NCI-H510A treated with DMSO at 0.1 percent for 48 hours (cell line): ENCODE results near the gene MED13.

Source experiments
- DNase-seq: peaks from one replicate; lab custom pipeline; 2025; lab: John Stamatoyannopoulos, UW

Gene MED13, protein sequence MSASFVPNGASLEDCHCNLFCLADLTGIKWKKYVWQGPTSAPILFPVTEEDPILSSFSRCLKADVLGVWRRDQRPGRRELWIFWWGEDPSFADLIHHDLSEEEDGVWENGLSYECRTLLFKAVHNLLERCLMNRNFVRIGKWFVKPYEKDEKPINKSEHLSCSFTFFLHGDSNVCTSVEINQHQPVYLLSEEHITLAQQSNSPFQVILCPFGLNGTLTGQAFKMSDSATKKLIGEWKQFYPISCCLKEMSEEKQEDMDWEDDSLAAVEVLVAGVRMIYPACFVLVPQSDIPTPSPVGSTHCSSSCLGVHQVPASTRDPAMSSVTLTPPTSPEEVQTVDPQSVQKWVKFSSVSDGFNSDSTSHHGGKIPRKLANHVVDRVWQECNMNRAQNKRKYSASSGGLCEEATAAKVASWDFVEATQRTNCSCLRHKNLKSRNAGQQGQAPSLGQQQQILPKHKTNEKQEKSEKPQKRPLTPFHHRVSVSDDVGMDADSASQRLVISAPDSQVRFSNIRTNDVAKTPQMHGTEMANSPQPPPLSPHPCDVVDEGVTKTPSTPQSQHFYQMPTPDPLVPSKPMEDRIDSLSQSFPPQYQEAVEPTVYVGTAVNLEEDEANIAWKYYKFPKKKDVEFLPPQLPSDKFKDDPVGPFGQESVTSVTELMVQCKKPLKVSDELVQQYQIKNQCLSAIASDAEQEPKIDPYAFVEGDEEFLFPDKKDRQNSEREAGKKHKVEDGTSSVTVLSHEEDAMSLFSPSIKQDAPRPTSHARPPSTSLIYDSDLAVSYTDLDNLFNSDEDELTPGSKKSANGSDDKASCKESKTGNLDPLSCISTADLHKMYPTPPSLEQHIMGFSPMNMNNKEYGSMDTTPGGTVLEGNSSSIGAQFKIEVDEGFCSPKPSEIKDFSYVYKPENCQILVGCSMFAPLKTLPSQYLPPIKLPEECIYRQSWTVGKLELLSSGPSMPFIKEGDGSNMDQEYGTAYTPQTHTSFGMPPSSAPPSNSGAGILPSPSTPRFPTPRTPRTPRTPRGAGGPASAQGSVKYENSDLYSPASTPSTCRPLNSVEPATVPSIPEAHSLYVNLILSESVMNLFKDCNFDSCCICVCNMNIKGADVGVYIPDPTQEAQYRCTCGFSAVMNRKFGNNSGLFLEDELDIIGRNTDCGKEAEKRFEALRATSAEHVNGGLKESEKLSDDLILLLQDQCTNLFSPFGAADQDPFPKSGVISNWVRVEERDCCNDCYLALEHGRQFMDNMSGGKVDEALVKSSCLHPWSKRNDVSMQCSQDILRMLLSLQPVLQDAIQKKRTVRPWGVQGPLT (N-terminal part only)

GRCh38 chr17:62064791-62065563 is at the start of gene MED13:
TSS of gene MED13 (minus strand) at chr17:62065278. CDS start at chr17:62065205, 73 bp downstream.
- DNase-seq, result peak; percentile 35

- no peak for DNase-seq
These were observed 47.2 kb upstream of the MED13 start for GRCh38 chr17:62112229-62112628.

DNA sequence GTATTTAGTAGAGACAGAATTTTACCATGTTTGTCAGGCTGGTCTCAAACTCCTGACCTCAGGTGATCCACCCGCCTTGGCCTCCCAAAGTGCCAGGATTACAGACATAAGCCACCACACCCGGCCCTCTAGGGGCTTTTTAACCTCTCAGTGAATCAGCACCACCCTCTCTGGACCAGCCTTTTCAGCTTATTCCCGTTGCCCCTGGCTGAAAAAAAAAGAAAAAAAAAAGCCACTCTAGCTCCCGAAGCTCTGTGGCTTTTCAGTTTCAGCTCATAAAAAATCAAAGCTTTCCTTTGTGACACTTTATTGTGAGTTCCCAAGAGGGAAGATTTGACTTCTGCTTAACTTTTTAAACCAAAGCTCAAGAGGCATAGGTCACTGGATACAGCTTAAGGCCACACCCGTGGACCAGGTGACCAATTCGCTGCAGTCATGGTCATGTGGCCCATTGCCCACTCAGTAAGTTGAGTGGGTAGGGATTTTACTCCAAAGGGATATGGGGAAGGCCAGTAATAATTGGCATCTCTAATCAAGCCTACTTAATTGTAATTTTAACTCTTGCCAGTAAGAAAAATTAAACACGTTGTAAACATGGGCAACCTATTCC is 46.6 kb upstream of the MED13 start:
- no peak for DNase-seq

DNA sequence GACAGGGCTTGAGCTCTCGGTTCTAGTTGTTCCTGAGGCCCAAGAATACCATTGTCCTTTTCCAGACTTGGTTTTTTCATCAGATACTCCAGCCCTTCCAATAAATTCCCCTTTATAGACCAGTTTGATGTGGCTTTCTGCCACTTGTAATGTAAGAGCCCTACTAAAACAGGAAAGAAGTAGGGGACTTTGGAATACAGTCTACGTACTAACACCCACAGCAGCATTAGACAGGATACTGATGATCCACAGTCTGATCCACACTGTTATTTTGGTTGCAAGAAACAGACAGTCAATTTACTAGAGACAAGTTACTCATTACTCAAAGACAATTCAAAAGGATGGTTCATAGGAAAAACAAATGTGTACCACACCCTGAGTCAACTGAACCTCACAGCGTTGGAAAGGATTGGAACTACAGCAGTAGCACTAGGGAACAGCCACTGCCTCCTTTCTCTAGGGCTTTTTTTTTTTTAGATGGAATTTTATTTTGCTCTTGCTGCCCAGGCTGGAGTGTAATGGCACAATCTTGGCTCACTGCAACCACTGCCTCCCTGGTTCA is 45.9 kb upstream of the MED13 start:
- no peak for DNase-seq

- no peak for DNase-seq
These were observed 44.8 kb upstream of the MED13 start for GRCh38 chr17:62109924-62110323.

- peak; percentile 74 for DNase-seq
These were observed 44.4 kb upstream of the MED13 start for GRCh38 chr17:62109378-62109902.

DNA sequence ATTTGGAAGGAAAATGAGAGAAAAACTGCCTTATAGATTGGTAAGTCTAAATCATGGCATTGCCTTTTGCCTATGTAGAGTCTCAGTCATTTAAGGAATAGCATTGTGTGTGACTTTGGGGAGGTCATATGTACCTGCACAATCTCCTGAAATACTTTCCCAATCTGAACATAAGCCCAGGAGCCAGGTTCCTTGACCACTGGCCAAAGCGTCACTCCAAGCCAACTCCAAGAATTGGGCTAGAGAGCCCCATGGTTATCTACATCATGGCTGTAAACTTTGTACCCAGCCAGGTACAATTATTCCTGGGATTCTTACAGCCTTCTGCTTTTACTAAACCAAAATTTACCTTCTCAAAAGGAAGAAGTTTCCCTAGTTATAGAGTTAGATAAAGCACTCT is 40.8 kb upstream of the MED13 start:
- no peak for DNase-seq

- no peak for DNase-seq
These were observed 40.3 kb upstream of the MED13 start for GRCh38 chr17:62105357-62105756.

DNA sequence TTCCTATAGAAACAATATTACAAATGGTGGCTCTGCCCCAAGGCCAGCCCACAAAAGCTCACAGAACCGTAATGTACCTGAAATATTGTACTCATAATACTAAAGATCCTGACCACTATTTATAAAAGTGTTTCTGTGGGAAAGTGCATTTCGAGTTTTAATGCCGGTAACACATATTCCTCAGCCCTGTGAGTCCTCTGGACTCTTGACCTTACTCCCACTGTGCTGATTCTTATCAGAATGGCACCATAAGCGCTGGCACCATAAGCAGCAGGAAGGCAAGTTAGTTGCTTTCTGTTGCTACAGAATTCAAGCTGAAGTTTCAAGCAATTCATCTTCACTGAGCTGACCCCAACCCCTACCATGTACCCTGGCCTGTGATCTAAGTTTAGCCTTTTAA is 36.4 kb upstream of the MED13 start:
- no peak for DNase-seq

DNA sequence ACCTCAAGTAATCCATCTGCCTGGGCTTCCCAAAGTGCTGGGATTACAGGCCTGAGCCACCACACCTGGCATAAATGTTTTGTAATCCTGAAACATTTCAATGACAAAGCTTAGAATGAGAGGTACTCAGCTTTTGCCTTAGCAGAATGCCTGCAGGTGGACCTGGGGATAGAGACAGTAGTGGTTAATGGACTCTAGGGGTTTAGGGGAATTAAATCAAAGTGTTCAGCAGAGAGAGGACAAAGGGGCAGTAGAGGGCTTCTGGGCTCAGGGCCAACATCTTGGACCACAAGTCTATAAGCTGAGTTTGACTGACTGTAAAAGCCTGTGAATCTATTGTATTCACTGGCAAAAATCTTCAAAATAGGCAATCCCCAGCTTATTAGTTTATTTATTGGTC is 36.0 kb upstream of the MED13 start:
- DNase-seq, result no peak

- DNase-seq, result no peak
These were observed 35.0 kb upstream of the MED13 start for GRCh38 chr17:62100055-62100454.

GRCh38 chr17:62099532-62099931 is 34.5 kb upstream of the MED13 start:
- no peak for DNase-seq

GRCh38 chr17:62098623-62099231 is 33.6 kb upstream of the MED13 start:
- DNase-seq, result no peak

DNA sequence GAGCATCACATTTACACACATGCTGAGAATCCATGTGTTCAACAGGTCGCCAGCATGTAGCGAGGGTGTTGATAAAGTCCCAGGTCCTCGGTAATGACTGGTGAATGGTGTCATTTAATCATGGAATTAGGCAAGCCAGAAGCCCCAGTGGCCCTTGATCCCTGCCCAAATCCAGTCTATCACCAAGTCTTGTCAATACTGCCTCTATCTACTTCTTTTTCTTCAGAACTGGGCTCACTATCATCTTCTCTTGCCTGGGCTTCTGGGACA is 31.3 kb upstream of the MED13 start:
- DNase-seq, result no peak

GRCh38 chr17:62094175-62094574 is 29.1 kb upstream of the MED13 start:
- DNase-seq, result no peak

- DNase-seq, result no peak
These were observed 28.4 kb upstream of the MED13 start for GRCh38 chr17:62093188-62094155.

DNA sequence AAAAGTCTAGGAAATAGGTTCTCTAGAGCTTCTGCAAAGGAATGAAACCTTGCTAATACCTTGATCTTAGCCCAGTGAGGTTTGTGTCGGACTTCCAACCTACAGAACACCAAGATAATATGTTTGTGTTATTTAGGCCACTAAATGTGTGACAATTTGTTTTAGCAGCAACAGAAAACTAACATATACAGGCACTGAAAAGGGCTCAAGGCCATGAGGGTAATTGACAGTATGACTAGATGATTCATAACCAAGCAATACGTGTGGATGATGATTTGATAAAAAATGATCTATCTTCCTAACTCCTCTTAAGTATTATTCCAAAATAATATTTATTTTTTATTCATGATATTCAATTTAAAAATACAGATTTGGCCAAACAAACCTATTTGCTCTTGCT is 27.7 kb upstream of the MED13 start:
- no peak for DNase-seq

DNA sequence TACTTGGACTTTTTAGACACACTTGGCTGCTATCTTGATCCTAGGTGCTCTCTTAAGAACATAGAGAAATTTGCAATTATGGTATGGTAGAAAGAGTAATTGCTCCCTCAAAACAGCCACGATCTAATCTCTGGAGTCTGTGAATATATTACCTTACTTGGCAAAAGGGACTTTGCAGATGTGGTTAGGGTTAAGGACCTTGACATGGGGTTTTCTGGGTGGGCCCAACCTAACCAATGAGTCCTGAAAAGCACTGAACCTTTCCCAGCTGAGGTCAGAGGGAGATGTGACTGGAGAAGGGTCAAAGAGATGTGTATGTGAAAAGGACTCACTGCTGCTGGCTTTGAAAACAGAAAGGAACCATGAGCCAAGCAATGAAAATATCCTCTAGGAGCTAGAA is 26.7 kb upstream of the MED13 start:
- DNase-seq, result no peak

- DNase-seq, result no peak
These were observed 25.8 kb upstream of the MED13 start for GRCh38 chr17:62090868-62091267.
